NCI-H2196 treated with DMSO at 0.1 percent for 48 hours (cell line): Measurements from ENCODE around the gene F12.
"Not testable (repeated sequence)": the region's sequence is repeated elsewhere in the genome, so short reads cannot be mapped to it uniquely, and the experiment has no call there.

Experiments
- DNase-seq: peaks from one replicate; lab custom pipeline; 2025; ENCODE audit not compliant: unreplicated experiment; lab: John Stamatoyannopoulos, UW

The F12 gene

DNA sequence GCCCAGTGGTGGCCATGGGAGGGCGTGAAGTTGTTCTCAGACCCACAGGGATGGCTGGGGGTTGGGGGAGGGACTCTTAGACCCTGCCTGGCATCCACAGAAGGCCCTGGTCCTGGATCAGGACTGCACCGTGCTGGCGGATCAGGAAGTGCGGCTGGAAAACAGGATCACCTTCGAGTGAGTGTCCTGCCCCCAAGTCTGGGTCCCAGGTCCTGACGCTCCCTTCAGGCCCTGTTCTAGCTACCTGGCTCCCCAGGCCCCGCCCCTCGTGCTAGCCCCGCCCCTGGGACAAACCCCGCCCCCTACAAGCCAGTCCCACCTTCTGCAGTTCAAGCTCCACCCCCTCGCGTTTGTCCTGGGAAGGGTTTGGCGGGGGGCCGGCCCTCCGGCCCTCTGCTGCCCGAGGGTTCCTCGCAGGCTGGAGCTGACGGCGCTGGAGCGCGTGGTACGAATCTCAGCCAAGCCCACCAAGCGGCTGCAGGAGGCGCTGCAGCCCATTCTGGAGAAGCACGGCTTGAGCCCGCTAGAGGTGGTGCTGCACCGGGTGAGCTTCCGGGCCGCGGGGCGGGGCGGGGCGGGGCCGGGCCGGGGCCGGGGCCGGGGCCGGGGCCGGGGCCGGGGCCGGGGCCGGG lies 38.8 kb downstream of the F12 start:
- peak; percentile 87 for DNase-seq

GRCh38 chr5:177369645-177370440 lies 39.5 kb downstream of the F12 start:
- DNase-seq: no peak

DNA sequence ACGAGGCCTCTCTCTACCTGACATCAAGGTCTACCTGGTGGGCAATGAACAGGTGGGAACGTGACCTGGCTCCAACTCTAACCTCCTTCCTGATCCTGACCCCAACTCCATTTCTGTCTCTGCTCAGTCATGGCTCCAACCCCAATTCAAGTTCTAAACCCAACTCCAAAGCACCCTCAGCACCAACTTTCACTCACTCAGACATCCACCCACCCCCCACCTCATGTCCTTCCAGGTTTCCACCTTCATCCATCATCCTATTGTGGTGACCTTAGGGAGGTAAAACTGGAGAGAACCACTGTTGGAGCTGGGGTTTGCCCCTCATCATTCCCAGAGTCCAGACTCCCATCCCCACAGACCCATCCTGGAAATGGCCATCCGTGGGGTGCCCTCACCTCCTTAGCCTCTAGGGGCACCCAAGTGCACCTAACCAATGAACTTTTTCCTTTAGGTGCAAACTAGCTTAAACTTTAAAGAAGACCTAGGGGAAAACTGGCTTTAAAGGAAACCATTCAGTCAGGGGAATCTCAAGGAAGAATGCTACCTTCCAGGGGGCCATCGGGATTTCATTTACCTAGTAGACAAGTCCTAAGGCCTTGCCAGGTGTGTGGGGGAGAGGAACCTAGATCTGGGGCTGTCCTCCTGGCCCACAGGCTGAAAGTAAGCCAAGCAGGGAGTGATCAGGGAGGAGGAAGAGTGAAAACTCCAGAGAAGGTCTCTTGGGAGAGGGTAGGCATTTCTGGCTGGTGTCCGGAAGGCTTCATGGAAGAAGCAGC lies 40.3 kb downstream of the F12 start:
- DNase-seq: no peak

GRCh38 chr5:177367981-177368868 lies 41.1 kb downstream of the F12 start:
- DNase-seq: no peak

DNA sequence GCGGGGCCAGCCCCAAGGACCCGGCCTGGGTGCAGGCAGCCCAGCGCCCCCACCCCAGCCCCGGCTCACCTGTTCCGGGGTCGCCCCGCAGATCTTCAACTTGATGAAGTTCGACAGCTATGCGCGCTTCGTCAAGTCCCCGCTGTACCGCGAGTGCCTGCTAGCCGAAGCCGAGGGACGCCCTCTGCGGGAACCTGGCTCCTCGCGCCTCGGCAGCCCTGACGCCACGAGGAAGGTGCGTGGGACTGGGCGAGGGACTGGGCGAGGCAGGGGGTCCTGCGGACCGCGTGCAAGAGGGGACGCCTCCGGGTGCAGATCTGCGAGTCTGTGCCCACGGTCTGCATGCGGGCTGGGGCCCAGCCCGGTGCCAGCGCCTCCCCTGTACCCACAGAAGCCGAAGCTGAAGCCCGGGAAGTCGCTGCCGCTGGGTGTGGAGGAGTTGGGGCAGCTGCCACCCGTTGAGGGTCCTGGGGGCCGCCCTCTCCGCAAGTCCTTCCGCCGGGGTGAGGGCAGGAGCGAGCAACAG lies 42.0 kb downstream of the F12 start:
- DNase-seq: no peak

DNA sequence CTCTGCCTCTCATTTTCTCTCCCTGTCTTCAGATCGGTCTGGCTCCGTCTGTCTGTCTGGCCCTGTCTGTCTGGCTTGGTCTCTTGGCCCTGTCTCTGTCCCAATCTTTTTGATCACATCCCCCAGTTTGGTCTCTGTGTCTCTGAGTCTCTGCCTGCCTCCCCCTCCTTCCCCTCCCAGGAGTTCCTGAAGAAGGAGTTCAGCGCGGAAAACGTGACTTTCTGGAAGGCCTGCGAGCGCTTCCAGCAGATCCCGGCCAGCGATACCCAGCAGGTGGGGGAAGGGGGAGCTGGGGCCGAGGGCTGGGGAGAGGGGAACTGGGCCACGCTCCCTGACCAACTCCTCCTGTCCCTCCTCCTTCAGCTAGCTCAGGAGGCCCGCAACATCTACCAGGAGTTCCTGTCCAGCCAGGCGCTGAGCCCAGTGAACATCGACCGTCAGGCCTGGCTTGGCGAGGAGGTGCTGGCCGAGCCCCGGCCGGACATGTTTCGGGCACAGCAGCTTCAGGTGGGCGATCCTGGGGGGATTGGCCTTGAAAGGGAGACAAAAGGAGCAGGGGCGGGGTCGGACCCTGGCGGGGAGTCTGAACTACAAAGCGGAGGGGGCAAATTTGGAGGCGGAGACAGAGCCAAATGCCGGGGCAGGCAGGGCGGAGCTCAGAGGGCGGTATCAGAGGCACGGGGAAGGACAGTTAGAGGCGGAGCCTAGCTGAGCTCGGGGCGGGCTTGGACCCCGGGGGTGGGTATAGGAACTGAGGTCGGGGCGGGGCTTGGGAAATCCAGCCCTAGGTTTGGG lies 42.6 kb downstream of the F12 start:
- DNase-seq: no peak

DNA sequence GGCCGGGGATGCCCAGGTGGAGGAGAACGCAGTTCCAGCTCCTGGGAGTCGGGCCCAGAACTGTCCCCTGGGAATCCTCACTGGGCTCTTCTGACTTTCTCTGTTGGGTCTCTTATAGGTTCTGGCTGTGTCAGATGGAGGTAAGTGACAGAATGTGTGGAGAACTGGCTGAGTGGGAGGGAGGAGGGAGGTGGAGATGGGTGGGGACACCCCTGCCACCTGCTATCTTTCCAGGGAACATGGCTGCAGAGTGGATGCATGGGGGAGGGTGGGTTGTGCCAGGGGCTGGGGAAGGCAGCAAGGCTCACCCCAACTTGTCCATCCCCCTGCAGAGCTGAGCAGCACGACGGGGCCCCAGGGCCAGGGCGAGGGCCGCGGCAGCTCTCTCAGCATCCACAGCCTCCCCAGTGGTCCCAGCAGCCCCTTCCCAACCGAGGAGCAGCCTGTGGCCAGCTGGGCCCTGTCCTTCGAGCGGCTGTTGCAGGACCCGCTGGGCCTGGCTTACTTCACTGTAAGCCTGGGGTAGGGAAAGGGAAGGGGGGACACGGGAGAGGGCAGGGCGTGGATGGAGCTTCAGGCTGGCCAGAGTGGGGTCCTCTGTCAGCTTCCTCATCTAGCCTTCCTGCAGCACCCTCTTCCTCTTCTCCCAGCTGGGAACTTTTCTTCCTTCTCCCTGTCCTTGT lies 43.4 kb downstream of the F12 start:
- DNase-seq: no peak

DNA sequence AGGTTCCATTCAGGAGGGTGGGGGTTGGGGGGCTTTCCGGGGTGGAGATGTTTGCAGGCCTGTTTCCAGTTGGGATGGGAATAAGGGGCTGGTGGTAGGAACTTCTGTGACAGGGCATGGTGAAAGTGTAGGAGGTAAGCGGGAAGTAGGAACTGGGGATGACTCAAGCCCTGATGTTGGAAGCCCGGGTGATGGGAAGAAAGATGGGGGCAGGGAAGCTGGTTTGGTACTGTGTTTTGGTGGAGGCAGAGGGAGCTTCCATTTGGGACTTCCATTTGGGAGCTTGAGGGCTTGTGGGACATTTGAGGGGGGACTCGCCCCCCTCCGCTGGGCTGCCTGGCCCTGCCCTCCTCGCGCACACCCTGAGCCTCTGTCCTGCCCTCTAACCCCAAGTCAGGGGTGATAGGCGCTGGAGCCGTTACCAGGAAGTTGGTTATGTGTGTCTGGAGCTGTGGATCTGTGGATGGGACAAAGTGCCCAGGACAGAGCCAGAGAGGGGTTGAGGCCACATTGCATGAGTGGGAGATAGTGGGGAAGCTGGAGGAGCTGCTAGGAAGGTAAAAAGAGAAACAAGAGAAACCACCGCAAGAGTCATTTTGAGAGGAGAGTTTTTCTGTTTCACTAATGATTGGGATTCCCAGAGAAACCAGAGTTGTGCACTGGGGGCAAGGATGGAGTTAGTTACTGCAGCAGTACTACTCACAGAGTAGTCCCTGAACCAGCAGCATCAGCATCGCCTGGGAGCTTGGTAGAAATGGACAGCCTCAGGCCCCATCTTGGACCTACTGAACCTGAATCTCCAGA lies 45.0 kb downstream of the F12 start:
- no peak for DNase-seq

GRCh38 chr5:177363565-177363964 lies 45.8 kb downstream of the F12 start:
- no peak for DNase-seq

DNA sequence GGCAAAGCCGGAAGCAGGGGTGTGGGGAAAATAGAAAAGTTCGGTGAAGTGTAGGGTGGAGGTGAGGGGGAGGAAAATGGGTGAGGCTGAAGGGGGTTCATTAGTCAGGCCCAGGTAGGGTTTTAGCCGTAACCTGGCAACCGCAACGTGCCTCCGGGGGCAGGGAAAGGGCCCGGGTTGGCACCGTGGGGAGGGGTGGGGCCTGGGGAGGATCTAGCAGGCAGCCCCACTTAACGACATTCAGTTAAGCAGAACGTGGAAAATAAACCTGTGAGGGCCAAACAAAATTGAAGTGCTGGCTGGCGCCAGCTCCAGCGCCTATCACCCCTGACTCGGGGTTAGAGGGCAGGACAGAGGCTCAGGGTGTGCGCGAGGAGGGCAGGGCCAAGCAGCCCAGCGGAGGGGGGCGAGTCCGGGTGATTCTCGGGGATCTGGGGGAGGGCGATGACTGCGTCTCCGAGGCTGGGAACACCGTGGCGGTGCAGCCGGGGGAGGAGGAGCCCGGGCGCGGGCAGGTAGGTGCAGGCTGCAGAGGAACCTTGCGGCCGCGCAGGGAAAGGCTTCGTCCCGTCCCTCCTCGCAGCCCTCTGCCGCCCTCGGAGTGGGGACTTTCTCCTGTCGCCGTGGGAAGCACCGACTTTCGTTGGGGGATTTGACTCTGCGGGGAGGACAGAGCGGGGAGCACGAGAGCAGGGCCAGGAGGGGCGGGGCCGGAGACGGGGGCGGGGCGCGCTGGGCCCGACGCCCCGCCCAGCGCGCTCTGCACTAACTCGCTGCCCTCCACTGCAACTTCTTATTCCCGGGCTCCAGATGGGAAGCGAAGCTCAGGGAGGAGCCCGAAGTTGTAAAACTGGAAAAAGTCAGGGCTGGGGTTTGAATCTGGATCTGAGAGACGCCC lies 46.5 kb downstream of the F12 start:
- peak; percentile 65 for DNase-seq

DNA sequence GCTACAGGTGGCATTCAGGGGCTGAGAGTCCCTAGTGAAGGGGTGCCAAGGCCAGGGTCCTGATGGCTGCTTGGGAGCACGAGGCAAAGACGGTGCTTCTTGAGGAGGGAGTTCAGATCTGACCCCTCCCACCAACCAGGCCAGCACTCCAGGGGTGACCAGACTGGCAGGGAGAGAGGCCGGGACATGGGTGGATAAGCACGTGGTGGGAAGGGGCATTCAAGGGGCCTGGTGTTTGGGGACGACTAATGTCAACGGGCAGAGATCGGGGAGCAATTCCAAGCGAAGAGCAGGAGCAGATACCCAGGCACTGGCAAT lies 47.1 kb downstream of the F12 start:
- DNase-seq: no peak

- no peak for DNase-seq
Observed at GRCh38 chr5:177361418-177362291, 47.7 kb downstream of the F12 start.

DNA sequence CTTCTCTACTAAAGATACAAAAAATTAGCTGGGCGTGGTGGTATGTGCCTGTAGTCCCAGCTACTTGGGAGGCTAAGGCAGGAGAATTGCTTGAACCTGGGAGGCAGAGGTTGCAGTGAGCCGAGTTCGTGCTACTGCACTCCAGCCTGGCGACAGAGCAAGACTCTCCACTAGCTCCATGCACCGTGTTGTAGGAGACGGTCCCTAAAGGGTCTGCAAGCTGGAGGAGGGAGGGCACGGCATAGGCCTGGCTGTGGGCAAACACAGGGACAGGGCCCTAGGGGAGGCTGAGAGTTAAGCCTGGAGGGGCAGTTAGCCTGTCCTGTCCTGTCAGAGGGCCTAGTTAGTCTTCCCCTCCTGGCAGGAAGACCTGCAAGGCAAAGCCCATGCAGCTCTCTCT lies 48.6 kb downstream of the F12 start:
- not testable (repeated sequence) for DNase-seq

GRCh38 chr5:177359860-177360259 lies 49.5 kb downstream of the F12 start:
- no peak for DNase-seq

DNA sequence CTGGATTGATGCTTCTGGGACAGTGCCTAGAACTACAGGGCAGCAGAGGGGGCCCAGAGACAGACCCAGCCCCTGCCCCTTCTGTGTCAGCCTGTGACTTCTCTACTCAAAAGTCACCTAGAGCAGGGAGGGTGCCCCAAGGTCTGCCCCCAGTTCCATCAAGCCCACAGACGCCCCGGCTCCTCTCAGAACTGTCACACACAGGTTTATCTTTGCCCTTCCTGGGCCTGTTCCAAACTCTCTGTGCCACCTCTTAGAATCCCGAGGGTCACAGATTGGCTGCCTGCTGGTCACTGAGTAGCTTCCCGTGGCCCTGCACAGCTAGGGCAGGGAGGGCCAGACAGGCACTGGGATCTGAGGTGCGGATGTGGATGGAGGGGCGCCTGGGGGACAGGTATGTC lies 49.9 kb downstream of the F12 start:
- DNase-seq: no peak

DNA sequence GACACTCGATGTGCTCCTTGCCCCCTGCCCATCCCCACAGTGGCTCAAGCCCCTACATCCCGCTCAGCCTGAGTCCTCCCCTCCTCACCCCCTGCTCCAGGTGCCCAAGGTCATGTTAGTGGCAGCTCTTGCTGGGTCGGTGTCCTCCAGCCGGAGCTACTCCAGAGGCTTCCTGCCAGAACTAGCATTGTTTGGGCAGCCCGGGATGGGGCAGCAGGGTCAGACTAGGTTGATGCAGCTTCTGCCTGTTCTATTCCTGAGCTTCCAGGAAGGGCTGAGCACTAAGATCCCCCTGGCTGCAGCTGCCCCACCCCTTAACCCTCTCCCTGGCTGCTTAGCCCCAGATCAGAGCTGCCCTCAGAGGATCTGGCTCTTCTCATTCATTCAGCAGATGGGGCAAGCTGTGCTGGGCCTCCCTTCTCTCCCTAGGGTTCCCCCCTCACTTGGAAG lies 51.0 kb downstream of the F12 start:
- DNase-seq: no peak
